Sigmoid colon (tissue), 7 donors: ENCODE results near the gene STXBP5. TPM values are rescaled to one million over a fixed set of nuclear protein-coding genes. Genes with fewer than 3 reads are reported as not detected.

Source experiments
- DNase-seq: peaks from one replicate; pipeline ENCODE4 v3.0.0-alpha.2; 2019
- H3K27ac ChIP-seq, 4 donors: fragments of 200-600 bp; sonication (generic); one replicate each; pipeline ENCODE4 v1.5.1; 2016 to 2019; ENCODE audit warnings: mild to moderate bottlenecking in 1 of 4
- H3K27me3 ChIP-seq, 3 donors: fragments of 200-600 bp; sonication (generic); one replicate each; pipeline ENCODE4 v1.5.1; 2019; ENCODE audit warnings: mild to moderate bottlenecking in 1 of 3
- H3K36me3 ChIP-seq, 4 donors: fragments of 200-600 bp; sonication (generic); one replicate each; pipeline ENCODE4 v1.5.1; 2016 to 2019
- H3K4me1 ChIP-seq, 4 donors: fragments of 200-600 bp; sonication (generic); one replicate each; pipeline ENCODE4 v1.5.1; 2017 to 2019
- H3K4me3 ChIP-seq, 4 donors: fragments of 200-600 bp; sonication (generic); one replicate each; pipeline ENCODE4 v1.5.1; 2017 to 2019; ENCODE audit warnings: mild to moderate bottlenecking in 2 of 4, moderate library complexity in 1 of 4
- H3K9me3 ChIP-seq, 4 donors: fragments of 200-600 bp in 3 of 4; sonication (generic) in 3 of 4; one replicate each; pipeline versions ENCODE4 v1.5.1 to v1.6.1; 2013 to 2019
- EP300 ChIP-seq, 4 donors: sonication (generic); formaldehyde crosslinking; IDR thresholded peaks; one replicate each; pipeline ENCODE4 v1.6.1; 2017; ENCODE audit warnings: antibody characterized with exemption in 4 of 4
- POLR2A ChIP-seq, 2 donors: fragments of 450-650 bp; IDR thresholded peaks; one replicate each; pipeline ENCODE4 v1.6.1; 2016; ENCODE audit warnings: antibody characterized with exemption in 2 of 2, mild to moderate bottlenecking in 2 of 2, moderate library complexity in 2 of 2
- POLR2AphosphoS5 ChIP-seq, 4 donors: sonication (generic); formaldehyde crosslinking; IDR thresholded peaks; one replicate each; pipeline ENCODE4 v1.6.1; 2017; ENCODE audit warnings: antibody characterized with exemption in 4 of 4
- WGBS, 2 donors: extraction: QIAGEN DNeasy Blood & Tissue Kit; methylation state at CpG; one replicate each; pipeline ENCODE4 v1.1.7; 2013; 5-methylcytosine and 5-hydroxymethylcytosine counted together
- intact Hi-C: fragments of 100-400 bp; cut with DNase I; formaldehyde crosslinking; loops from one replicate; pipeline ENCODE4 v1.15.1; 2023
- polyA plus RNA-seq, 3 donors: library from polyadenylated mRNA; stranded (reverse); fragments of 200-250 nt; gene quantifications; one replicate each; pipeline ENCODE4 v1.2.3, GENCODE V29; 2013
- total RNA-seq, 4 donors: library from RNA; depleted of rRNA; stranded (reverse); fragments of >200 nt; gene quantifications; one replicate each; pipeline ENCODE4 v1.1.0, GENCODE V29; 2016
- TF ChIP-seq, protein P1 (sequence below), 4 experiments: fragments of 450-650 bp in 3 of 4; fragments of 200-600 bp in 1 of 4; IDR thresholded peaks; one replicate each; pipeline ENCODE4 v1.5.1; 2016 to 2019; ENCODE audit warnings: antibody characterized with exemption in 4 of 4, mild to moderate bottlenecking in 3 of 4, moderate library complexity in 2 of 4
- donor health status: healthy with polysubstance abuse.
- donor health status: Bipolar disorder and iron deficiency.
- donor health status: healthy.

STXBP5 gene
- total and polyA plus RNA-seq, 7 donors = 16.0 to 34.3 (median 24.2) TPM

- Histone ChIP-seq H3K4me3 (no peak overlapping the region), H3K36me3 (no peaks in the 10 kb centered on the region), H3K27ac (no peak overlapping the region), H3K9me3 (peaks cover 0 to 7% (median 0%) of the 10 kb centered on the region in 4 donors), H3K4me1 (no peaks in the 10 kb centered on the region), H3K27me3 (no peaks in the 10 kb centered on the region)
- TF ChIP-seq, protein P1, sequence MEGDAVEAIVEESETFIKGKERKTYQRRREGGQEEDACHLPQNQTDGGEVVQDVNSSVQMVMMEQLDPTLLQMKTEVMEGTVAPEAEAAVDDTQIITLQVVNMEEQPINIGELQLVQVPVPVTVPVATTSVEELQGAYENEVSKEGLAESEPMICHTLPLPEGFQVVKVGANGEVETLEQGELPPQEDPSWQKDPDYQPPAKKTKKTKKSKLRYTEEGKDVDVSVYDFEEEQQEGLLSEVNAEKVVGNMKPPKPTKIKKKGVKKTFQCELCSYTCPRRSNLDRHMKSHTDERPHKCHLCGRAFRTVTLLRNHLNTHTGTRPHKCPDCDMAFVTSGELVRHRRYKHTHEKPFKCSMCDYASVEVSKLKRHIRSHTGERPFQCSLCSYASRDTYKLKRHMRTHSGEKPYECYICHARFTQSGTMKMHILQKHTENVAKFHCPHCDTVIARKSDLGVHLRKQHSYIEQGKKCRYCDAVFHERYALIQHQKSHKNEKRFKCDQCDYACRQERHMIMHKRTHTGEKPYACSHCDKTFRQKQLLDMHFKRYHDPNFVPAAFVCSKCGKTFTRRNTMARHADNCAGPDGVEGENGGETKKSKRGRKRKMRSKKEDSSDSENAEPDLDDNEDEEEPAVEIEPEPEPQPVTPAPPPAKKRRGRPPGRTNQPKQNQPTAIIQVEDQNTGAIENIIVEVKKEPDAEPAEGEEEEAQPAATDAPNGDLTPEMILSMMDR (IDR thresholded peaks at IDR 0.05) = no peak
- TF ChIP-seq POLR2AphosphoS5 (IDR thresholded peaks at IDR 0.05) (no peak), EP300 (IDR thresholded peaks at IDR 0.05) (no peak)
- WGBS, 2 donors = 77 to 90% methylated on average over 3 of the region's 3 CpGs
- no peak for DNase-seq
- intact Hi-C loops = no loop called here
Measured at GRCh38 chr6:147397306-147397705, 193.1 kb downstream of the STXBP5 start.

- H3K27me3 ChIP-seq = no peaks in the 10 kb centered on the region
- intact Hi-C loops = no loop called here
- no peaks in the 10 kb centered on the region for H3K36me3 ChIP-seq
- H3K9me3 ChIP-seq = peaks cover 0 to 7% (median 0%) of the 10 kb centered on the region in 4 donors
- TF ChIP-seq, protein P1 (IDR thresholded peaks at IDR 0.05) = no peak
- TF ChIP-seq POLR2AphosphoS5 (IDR thresholded peaks at IDR 0.05) (no peak), EP300 (IDR thresholded peaks at IDR 0.05) (no peak), POLR2A (IDR thresholded peaks at IDR 0.05) (no peak)
- DNase-seq = no peak
- no peak overlapping the region for H3K4me3 ChIP-seq
- no peaks in the 10 kb centered on the region for H3K4me1 ChIP-seq
- no peak overlapping the region for H3K27ac ChIP-seq
Measured at GRCh38 chr6:147400968-147401367, 196.8 kb downstream of the STXBP5 start.

GRCh38 chr6:147401779-147402178 is 197.6 kb downstream of the STXBP5 start:
- no peaks in the 10 kb centered on the region for H3K27me3 ChIP-seq
- no peak overlapping the region for H3K27ac ChIP-seq
- WGBS, 2 donors = 95 to 96% methylated on average over 5 of the region's 5 CpGs
- no peaks in the 10 kb centered on the region for H3K4me1 ChIP-seq
- peaks cover 0 to 7% (median 0%) of the 10 kb centered on the region in 4 donors for H3K9me3 ChIP-seq
- no peak for DNase-seq
- intact Hi-C loops = no loop called here
- TF ChIP-seq, protein P1 (IDR thresholded peaks at IDR 0.05) = no peak
- TF ChIP-seq POLR2A (IDR thresholded peaks at IDR 0.05) = no peak
- TF ChIP-seq POLR2AphosphoS5 (IDR thresholded peaks at IDR 0.05) = no peak
- TF ChIP-seq EP300 (IDR thresholded peaks at IDR 0.05) = no peak
- no peak overlapping the region for H3K4me3 ChIP-seq
- no peaks in the 10 kb centered on the region for H3K36me3 ChIP-seq

GRCh38 chr6:147406783-147407182 is 202.6 kb downstream of the STXBP5 start:
- intact Hi-C loops = no loop called here
- H3K27ac ChIP-seq = no peak overlapping the region
- DNase-seq = no peak

More at GRCh38 chr6:147406783-147407182, 202.6 kb downstream of the STXBP5 start:
- Histone ChIP-seq H3K4me1 (no peaks in the 10 kb centered on the region), H3K36me3 (no peaks in the 10 kb centered on the region), H3K9me3 (peaks cover 0 to 4% (median 0%) of the 10 kb centered on the region in 4 donors), H3K27me3 (no peaks in the 10 kb centered on the region), H3K4me3 (no peak overlapping the region)
- 97% methylated on average over 27 of the region's 27 CpGs for WGBS, 2 donors
- TF ChIP-seq POLR2AphosphoS5 (IDR thresholded peaks at IDR 0.05) = no peak
- no peak for TF ChIP-seq POLR2A (IDR thresholded peaks at IDR 0.05)
- TF ChIP-seq, protein P1 (IDR thresholded peaks at IDR 0.05) = no peak
- TF ChIP-seq EP300 (IDR thresholded peaks at IDR 0.05) = no peak
